GM12878 (cell line): ENCODE results near the gene ATF3. TPM values are rescaled to one million over a fixed set of nuclear protein-coding genes. Genes with fewer than 3 reads are reported as not detected.
A peak's percentile ranks its signal among the peaks of the same experiment; 100 is the strongest.

ENCODE experiments used
- BCL11A ChIP-seq: IDR thresholded peaks from 2 replicates; pipeline ENCODE4 v1.6.1; 2011; ENCODE audit warnings: low read depth, low read length
- BRCA1 ChIP-seq: IDR thresholded peaks from 2 replicates; pipeline ENCODE4 v1.6.1; 2011; ENCODE audit warnings: low read depth, low read length, improper control_type of control experiment
- FOXK2 ChIP-seq: fragments of 450-650 bp; IDR thresholded peaks from 2 replicates; pipeline ENCODE4 v1.6.1; 2017; ENCODE audit warnings: mild to moderate bottlenecking, moderate library complexity
- IKZF2 ChIP-seq, 2 experiments: fragments of 450-650 bp; IDR thresholded peaks; 2 replicates each; pipeline ENCODE4 v1.6.1; 2017; ENCODE audit warnings: mild to moderate bottlenecking in 2 of 2, moderate library complexity in 2 of 2
- MYB ChIP-seq: fragments of 150-350 bp; IDR thresholded peaks from 2 replicates; pipeline ENCODE4 v1.6.1; 2014; ENCODE audit warnings: mild to moderate bottlenecking, low read depth, low read length, borderline replicate concordance
- RB1 ChIP-seq: fragments of 450-650 bp; formaldehyde crosslinking; IDR thresholded peaks from 2 replicates; pipeline ENCODE4 v1.6.1; 2017; ENCODE audit warnings: mild to moderate bottlenecking, borderline replicate concordance
- TAF1 ChIP-seq: IDR thresholded peaks from 2 replicates; pipeline ENCODE4 v1.6.1; 2011; ENCODE audit warnings: mild to moderate bottlenecking, low read depth, low read length, borderline replicate concordance
- TCF12 ChIP-seq: IDR thresholded peaks from 2 replicates; pipeline ENCODE4 v1.6.1; 2011; ENCODE audit warnings: low read depth, mild to moderate bottlenecking, low read length
- YBX1 ChIP-seq: fragments of 450-650 bp; IDR thresholded peaks from 2 replicates; pipeline ENCODE4 v1.6.1; 2016; ENCODE audit warnings: antibody characterized with exemption
- polyA plus RNA-seq, 11 experiments: library from polyadenylated mRNA; depleted of rRNA in 4 of 11; unstranded in 6 of 11; stranded (reverse) in 5 of 11; fragments of >200 nt; fragmentation: Nextera tagmentation in 4 of 11; fragmentation: Illumina TruSeq in 1 of 11; extraction: Ambion mirVana in 4 of 11; extraction: Trizol in 1 of 11; gene quantifications; 1 replicate in 1 of 11; 2 replicates in 10 of 11; pipeline versions ENCODE4 v1.2.1 to v1.2.3, GENCODE V29; 2011 to 2016; ENCODE audit warnings: inconsistent platforms in 2 of 11, missing spikeins in 2 of 11, low read depth in 1 of 11
- total RNA-seq, 4 experiments: library from RNA; depleted of rRNA in 3 of 4; stranded (reverse); fragments of >200 nt in 3 of 4; fragmentation: Illumina TruSeq in 1 of 4; extraction: Trizol in 1 of 4; gene quantifications; 2 replicates each; pipeline versions ENCODE4 v1.2.1 to v1.2.3, GENCODE V29; 2013 to 2021
- TF ChIP-seq, protein P1 (sequence below): IDR thresholded peaks from 2 replicates; pipeline ENCODE4 v1.6.1; 2012; ENCODE audit warnings: low read length, inconsistent platforms
- TF ChIP-seq, protein P2 (sequence below): IDR thresholded peaks from 2 replicates; pipeline ENCODE4 v1.6.1; 2011; ENCODE audit warnings: borderline replicate concordance, low read depth, mild to moderate bottlenecking, moderate library complexity, mixed read lengths, low read length; ENCODE audit not compliant: insufficient read depth; ENCODE audit errors: extremely low read length
- TF ChIP-seq, protein P3 (sequence below): IDR thresholded peaks from 2 replicates; pipeline ENCODE4 v1.6.1; 2011; ENCODE audit warnings: borderline replicate concordance, low read depth, mild to moderate bottlenecking, moderate library complexity, low read length; ENCODE audit not compliant: insufficient read depth, poor library complexity, severe bottlenecking
- TF ChIP-seq, protein P4 (sequence below): IDR thresholded peaks from 2 replicates; pipeline ENCODE4 v1.6.1; 2012; ENCODE audit warnings: improper control_type of control experiment, low read depth, low read length; ENCODE audit not compliant: insufficient replicate concordance
- TF ChIP-seq, protein P5 (sequence below): fragments of 450-650 bp; formaldehyde crosslinking; IDR thresholded peaks from 2 replicates; pipeline ENCODE4 v1.5.0; 2022; ENCODE audit warnings: mild to moderate bottlenecking, missing genetic modification characterization
- TF ChIP-seq, protein P6 (sequence below): fragments of 450-650 bp; IDR thresholded peaks from 2 replicates; pipeline ENCODE4 v1.6.1; 2014; ENCODE audit warnings: mild to moderate bottlenecking

Gene ATF3
- total and polyA plus RNA-seq, 10 of the 15 experiments (the other 5 are each of a cell fraction or from before 2014, with no cell fraction given) = 3.0 to 13.9 (median 8.3) TPM

DNA sequence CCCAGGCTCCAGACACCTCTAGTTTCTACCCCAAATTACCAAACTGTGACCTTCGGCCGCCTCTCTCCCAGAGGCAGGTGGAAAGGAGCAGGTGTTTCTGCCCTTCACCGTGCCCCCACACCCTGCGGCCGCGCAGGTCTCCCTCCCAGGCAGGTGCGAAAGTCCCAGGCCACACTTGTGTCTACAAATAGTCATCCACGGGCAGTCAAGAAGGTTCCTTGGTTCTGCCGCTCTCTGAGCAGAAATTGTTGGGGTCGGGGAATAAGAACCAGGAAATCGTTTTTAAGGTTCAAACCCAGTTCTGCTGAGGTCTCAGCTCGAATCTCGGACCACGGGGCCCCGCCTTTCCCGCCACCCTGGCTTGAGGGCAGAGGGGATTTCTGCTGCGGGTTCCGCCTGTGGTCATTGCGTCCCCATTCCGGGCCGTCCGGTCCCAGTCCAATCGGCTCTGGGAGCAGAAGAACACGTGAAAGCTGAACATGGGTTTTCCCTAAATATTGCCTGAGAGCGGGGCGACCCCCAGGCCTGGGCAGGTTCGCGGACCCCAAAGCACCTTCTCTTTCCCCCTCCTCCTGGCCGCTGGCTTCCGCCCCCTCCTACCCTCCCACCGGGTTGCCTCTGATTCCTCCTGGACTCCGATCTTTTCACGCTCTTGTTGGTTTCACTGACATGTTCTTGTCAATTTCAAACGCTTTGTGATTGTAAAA, 1.2 kb upstream of the ATF3 start (continued):
- TF ChIP-seq, protein P1, sequence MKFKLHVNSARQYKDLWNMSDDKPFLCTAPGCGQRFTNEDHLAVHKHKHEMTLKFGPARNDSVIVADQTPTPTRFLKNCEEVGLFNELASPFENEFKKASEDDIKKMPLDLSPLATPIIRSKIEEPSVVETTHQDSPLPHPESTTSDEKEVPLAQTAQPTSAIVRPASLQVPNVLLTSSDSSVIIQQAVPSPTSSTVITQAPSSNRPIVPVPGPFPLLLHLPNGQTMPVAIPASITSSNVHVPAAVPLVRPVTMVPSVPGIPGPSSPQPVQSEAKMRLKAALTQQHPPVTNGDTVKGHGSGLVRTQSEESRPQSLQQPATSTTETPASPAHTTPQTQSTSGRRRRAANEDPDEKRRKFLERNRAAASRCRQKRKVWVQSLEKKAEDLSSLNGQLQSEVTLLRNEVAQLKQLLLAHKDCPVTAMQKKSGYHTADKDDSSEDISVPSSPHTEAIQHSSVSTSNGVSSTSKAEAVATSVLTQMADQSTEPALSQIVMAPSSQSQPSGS = no peak
- TF ChIP-seq TCF12 = peak; percentile 81
- TF ChIP-seq, protein P2, sequence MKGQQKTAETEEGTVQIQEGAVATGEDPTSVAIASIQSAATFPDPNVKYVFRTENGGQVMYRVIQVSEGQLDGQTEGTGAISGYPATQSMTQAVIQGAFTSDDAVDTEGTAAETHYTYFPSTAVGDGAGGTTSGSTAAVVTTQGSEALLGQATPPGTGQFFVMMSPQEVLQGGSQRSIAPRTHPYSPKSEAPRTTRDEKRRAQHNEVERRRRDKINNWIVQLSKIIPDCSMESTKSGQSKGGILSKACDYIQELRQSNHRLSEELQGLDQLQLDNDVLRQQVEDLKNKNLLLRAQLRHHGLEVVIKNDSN = no peak
- no peak for TF ChIP-seq MYB
- peak in 1 of 2 experiments; percentile 28; a peak in 1 of 4 replicates for TF ChIP-seq IKZF2 (IDR thresholded peaks at IDR 0.05)
- no peak for TF ChIP-seq BRCA1
- TF ChIP-seq YBX1 = no peak
- no peak for TF ChIP-seq BCL11A
- no peak for TF ChIP-seq FOXK2
- TF ChIP-seq, protein P3, sequence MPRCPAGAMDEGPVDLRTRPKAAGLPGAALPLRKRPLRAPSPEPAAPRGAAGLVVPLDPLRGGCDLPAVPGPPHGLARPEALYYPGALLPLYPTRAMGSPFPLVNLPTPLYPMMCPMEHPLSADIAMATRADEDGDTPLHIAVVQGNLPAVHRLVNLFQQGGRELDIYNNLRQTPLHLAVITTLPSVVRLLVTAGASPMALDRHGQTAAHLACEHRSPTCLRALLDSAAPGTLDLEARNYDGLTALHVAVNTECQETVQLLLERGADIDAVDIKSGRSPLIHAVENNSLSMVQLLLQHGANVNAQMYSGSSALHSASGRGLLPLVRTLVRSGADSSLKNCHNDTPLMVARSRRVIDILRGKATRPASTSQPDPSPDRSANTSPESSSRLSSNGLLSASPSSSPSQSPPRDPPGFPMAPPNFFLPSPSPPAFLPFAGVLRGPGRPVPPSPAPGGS = no peak
- no peak for TF ChIP-seq RB1
- TF ChIP-seq TAF1 = no peak
- TF ChIP-seq, protein P4, sequence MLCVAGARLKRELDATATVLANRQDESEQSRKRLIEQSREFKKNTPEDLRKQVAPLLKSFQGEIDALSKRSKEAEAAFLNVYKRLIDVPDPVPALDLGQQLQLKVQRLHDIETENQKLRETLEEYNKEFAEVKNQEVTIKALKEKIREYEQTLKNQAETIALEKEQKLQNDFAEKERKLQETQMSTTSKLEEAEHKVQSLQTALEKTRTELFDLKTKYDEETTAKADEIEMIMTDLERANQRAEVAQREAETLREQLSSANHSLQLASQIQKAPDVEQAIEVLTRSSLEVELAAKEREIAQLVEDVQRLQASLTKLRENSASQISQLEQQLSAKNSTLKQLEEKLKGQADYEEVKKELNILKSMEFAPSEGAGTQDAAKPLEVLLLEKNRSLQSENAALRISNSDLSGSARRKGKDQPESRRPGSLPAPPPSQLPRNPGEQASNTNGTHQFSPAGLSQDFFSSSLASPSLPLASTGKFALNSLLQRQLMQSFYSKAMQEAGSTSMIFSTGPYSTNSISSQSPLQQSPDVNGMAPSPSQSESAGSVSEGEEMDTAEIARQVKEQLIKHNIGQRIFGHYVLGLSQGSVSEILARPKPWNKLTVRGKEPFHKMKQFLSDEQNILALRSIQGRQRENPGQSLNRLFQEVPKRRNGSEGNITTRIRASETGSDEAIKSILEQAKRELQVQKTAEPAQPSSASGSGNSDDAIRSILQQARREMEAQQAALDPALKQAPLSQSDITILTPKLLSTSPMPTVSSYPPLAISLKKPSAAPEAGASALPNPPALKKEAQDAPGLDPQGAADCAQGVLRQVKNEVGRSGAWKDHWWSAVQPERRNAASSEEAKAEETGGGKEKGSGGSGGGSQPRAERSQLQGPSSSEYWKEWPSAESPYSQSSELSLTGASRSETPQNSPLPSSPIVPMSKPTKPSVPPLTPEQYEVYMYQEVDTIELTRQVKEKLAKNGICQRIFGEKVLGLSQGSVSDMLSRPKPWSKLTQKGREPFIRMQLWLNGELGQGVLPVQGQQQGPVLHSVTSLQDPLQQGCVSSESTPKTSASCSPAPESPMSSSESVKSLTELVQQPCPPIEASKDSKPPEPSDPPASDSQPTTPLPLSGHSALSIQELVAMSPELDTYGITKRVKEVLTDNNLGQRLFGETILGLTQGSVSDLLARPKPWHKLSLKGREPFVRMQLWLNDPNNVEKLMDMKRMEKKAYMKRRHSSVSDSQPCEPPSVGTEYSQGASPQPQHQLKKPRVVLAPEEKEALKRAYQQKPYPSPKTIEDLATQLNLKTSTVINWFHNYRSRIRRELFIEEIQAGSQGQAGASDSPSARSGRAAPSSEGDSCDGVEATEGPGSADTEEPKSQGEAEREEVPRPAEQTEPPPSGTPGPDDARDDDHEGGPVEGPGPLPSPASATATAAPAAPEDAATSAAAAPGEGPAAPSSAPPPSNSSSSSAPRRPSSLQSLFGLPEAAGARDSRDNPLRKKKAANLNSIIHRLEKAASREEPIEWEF = no peak
- TF ChIP-seq, protein P5, sequence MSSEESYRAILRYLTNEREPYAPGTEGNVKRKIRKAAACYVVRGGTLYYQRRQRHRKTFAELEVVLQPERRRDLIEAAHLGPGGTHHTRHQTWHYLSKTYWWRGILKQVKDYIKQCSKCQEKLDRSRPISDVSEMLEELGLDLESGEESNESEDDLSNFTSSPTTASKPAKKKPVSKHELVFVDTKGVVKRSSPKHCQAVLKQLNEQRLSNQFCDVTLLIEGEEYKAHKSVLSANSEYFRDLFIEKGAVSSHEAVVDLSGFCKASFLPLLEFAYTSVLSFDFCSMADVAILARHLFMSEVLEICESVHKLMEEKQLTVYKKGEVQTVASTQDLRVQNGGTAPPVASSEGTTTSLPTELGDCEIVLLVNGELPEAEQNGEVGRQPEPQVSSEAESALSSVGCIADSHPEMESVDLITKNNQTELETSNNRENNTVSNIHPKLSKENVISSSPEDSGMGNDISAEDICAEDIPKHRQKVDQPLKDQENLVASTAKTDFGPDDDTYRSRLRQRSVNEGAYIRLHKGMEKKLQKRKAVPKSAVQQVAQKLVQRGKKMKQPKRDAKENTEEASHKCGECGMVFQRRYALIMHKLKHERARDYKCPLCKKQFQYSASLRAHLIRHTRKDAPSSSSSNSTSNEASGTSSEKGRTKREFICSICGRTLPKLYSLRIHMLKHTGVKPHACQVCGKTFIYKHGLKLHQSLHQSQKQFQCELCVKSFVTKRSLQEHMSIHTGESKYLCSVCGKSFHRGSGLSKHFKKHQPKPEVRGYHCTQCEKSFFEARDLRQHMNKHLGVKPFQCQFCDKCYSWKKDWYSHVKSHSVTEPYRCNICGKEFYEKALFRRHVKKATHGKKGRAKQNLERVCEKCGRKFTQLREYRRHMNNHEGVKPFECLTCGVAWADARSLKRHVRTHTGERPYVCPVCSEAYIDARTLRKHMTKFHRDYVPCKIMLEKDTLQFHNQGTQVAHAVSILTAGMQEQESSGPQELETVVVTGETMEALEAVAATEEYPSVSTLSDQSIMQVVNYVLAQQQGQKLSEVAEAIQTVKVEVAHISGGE (CRISPR knock-in tag) = no peak
- TF ChIP-seq, protein P6, sequence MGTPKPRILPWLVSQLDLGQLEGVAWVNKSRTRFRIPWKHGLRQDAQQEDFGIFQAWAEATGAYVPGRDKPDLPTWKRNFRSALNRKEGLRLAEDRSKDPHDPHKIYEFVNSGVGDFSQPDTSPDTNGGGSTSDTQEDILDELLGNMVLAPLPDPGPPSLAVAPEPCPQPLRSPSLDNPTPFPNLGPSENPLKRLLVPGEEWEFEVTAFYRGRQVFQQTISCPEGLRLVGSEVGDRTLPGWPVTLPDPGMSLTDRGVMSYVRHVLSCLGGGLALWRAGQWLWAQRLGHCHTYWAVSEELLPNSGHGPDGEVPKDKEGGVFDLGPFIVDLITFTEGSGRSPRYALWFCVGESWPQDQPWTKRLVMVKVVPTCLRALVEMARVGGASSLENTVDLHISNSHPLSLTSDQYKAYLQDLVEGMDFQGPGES = no peak
